Subcutaneous preadipocyte (primary cell): ENCODE data around the gene FGD6. TPM values are rescaled to one million over a fixed set of nuclear protein-coding genes. Genes with fewer than 3 reads are reported as not detected.

Source experiments
- total RNA-seq: library from RNA; depleted of rRNA; stranded (reverse); fragments of >200 nt; gene quantifications from 2 replicates; pipeline ENCODE4 v1.2.3, GENCODE V29; 2012

Gene FGD6
- 3.3 and 10.4 TPM in 2 replicates for total RNA-seq

DNA sequence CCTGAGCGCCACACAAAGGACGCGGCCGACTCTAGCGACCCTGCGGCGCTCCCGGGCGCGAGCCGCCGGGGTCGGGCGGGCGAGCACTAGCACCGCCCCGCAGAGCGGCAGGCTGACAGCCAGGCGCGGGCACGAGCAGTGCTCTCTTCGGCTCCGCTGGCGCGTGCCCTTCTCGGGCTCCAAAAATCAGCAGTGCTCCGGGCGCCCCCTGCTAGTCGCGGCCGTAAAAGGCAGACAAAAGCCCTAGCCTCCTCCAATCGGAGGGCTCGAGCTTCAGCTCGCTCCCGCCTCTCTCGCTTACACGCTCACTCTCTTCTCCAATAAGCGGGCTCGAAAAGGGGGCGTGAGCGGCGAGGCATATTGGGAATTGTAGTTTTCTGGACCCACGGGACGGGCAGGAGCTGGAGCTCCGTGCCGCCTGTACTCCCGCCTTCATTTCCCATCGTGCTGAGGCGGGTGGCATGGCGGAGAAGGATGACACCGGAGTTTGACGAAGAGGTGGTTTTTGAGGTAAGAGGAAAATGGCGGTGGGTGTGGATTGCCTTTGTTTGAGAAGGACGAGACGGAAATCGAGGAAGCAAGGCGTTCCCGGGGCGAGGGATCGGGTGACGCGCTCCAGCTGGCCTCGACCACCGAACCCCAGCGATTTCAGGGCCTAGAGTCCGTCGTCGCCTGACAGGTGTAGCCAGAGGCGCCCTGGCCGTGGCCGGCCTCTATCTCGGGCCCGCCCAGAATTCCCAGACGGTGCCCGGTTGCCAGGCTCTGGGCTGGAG is at the start of gene FGD6, which contains the start of gene VEZT:
Gene FGD6 (minus strand): TSS at position 91 of the 773 bp plus-strand sequence. CDS start 227 bp downstream, outside the sequence.
Gene VEZT (plus strand): TSS at position 431 of the 773 bp plus-strand sequence. CDS start 44 bp downstream, at position 475.

GRCh38 chr12:95072900-95073697 is 144.2 kb downstream of the FGD6 start, which contains the start of gene NR2C1:
Gene NR2C1, minus strand, starts transcription at chr12:95073618. Its CDS starts 6,234 bp downstream, at chr12:95067384.

Other genes starting within 250 kb of the FGD6 start
- 61.6 and 80.8 TPM in 2 replicates for gene NDUFA12, start 213.8 kb downstream of the FGD6 start, total RNA-seq
- 24.4 and 24.6 TPM in 2 replicates for gene NR2C1, start 143.8 kb downstream of the FGD6 start, total RNA-seq
- gene VEZT, start 340 bp upstream of the FGD6 start, total RNA-seq: 50.3 and 60.6 TPM in 2 replicates